ENCODE measurements around the gene PDE6C.
"Not testable (repeated sequence)": the region's sequence is repeated elsewhere in the genome, so short reads cannot be mapped to it uniquely, and the experiment has no call there.

Gene PDE6C

GRCh38 chr10:93680412-93681047 is 68.2 kb downstream of the PDE6C start:
- peaks cover 27% of the 10 kb centered on the region for H3K36me3 ChIP-seq (ENCODE audit: insufficient read depth, low read length)

DNA sequence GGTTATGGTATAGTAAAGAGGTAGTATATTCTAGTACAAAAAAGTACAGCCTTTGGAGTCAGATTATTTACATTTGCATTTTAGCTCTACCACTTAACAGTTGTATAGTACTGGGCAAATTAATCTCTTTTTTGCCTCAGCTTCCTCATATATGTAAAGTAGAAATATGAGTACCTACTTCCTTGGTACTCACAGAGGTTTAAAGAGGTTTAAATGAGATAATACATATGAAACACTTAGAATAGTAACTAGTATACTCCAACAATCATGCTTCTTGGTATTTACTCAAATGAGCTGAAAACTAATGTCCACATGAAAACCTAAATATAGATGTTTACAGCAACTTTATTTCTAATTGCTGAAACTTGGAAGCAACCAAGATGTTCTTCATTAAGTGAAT is 75.4 kb downstream of the PDE6C start:
- no peak overlapping the region for H3K9ac ChIP-seq (ENCODE audit: low read length)
- peaks cover 19% of the 10 kb centered on the region for H3K36me3 ChIP-seq (ENCODE audit: insufficient read depth, low read length)
- H3K27me3 ChIP-seq (ENCODE audit: control insufficient read depth in 1 of 2, insufficient read depth in 2 of 2, low read length in 2 of 2), result no peaks in the 10 kb centered on the region
- H3K27ac ChIP-seq (ENCODE audit: low read depth, low read length), result no peak overlapping the region
- no peak overlapping the region for H3K4me3 ChIP-seq (ENCODE audit: low read depth in 1 of 2, low read length in 2 of 2)
- no peaks in the 10 kb centered on the region for H3K9me3 ChIP-seq (ENCODE audit: low read length)
- no peaks in the 10 kb centered on the region for H3K4me1 ChIP-seq (ENCODE audit: insufficient read depth, low read length)

More at GRCh38 chr10:93680412-93681047, 68.2 kb downstream of the PDE6C start:
- Histone ChIP-seq H3K9ac (ENCODE audit: low read length) (no peak overlapping the region), H3K4me3 (ENCODE audit: low read depth in 1 of 2, low read length in 2 of 2) (no peak overlapping the region), H3K27me3 (ENCODE audit: control insufficient read depth in 1 of 2, insufficient read depth in 2 of 2, low read length in 2 of 2) (no peaks in the 10 kb centered on the region), H3K9me3 (ENCODE audit: low read length) (no peaks in the 10 kb centered on the region), H3K4me1 (ENCODE audit: insufficient read depth, low read length) (no peaks in the 10 kb centered on the region), H3K27ac (ENCODE audit: low read depth, low read length) (no peak overlapping the region)

- Histone ChIP-seq H3K27ac (ENCODE audit: low read depth, low read length) (no peak overlapping the region), H3K4me3 (ENCODE audit: low read depth in 1 of 2, low read length in 2 of 2) (no peak overlapping the region), H3K36me3 (ENCODE audit: insufficient read depth, low read length) (peaks cover 28% of the 10 kb centered on the region), H3K27me3 (ENCODE audit: control insufficient read depth in 1 of 2, insufficient read depth in 2 of 2, low read length in 2 of 2) (no peaks in the 10 kb centered on the region), H3K9ac (ENCODE audit: low read length) (no peak overlapping the region), H3K9me3 (ENCODE audit: low read length) (no peaks in the 10 kb centered on the region), H3K4me1 (ENCODE audit: insufficient read depth, low read length) (no peaks in the 10 kb centered on the region)
These were observed 83.4 kb downstream of the PDE6C start for GRCh38 chr10:93695740-93696139.

DNA sequence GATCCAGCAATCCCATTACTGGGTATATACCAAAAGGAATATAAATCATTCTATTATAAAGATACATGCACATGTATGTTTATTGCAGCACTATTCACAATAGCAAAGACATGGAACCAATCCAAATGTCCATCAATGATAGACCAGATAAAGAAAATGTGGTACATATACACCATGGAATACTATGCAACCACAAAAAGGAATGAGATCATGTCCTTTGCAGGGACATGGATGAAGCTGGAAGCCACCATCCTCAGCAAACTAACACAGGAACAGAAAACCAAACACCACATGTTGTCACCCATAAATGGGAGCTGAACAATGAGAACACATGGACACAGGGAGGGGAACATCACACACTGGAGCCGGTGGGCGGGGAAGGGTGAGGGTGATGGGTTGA is 84.2 kb downstream of the PDE6C start:
- H3K4me1 ChIP-seq (ENCODE audit: insufficient read depth, low read length); H3K9ac ChIP-seq (ENCODE audit: low read length); H3K4me3 ChIP-seq (ENCODE audit: low read depth in 1 of 2, low read length in 2 of 2); H3K27me3 ChIP-seq (ENCODE audit: control insufficient read depth in 1 of 2, insufficient read depth in 2 of 2, low read length in 2 of 2); H3K9me3 ChIP-seq (ENCODE audit: low read length); H3K27ac ChIP-seq (ENCODE audit: low read depth, low read length): not testable (repeated sequence)
- H3K36me3 ChIP-seq (ENCODE audit: insufficient read depth, low read length), result peaks cover 26% of the 10 kb centered on the region

DNA sequence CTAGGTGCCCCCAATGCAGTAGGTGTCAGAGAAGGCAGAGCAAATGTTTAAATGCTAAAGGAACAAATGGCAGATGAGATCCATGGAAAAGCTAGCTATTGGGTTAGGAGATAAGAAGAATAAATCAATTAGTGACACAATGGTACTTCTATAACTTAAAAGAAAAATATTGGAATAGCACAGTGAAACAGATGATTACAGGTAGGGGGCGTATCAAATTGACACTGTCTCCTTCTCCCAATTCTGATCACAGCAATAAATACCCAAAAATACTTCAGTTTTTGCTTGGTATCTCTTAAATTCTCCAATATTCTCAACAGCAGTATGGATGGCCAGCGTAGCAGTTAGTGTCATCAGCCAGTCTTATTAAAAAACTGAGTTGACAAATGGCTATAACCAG is 84.9 kb downstream of the PDE6C start:
- Histone ChIP-seq H3K9ac (ENCODE audit: low read length) (no peak overlapping the region), H3K27ac (ENCODE audit: low read depth, low read length) (no peak overlapping the region), H3K36me3 (ENCODE audit: insufficient read depth, low read length) (peaks cover 20% of the 10 kb centered on the region), H3K9me3 (ENCODE audit: low read length) (no peaks in the 10 kb centered on the region), H3K4me3 (ENCODE audit: low read depth in 1 of 2, low read length in 2 of 2) (no peak overlapping the region), H3K4me1 (ENCODE audit: insufficient read depth, low read length) (peaks cover 8% of the 10 kb centered on the region), H3K27me3 (ENCODE audit: control insufficient read depth in 1 of 2, insufficient read depth in 2 of 2, low read length in 2 of 2) (no peaks in the 10 kb centered on the region)

DNA sequence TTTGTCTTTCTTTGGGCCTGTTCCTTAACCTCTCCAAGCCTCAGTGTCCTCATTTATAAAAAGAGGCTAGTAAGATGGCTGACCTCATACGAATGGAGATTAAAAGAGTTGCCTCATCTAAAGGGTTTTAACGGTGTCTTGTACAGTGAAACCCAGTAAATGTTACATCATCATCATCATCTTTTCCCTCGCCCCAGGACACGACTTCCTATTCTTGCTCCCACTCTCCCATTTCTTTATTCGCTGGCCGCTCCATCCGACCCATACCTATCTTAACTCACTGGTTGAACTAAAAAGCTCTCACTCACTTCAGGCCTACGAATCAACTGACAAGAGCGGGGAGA is 89.5 kb downstream of the PDE6C start:
- peak overlapping the region; percentile 59 to 93 for H3K4me3 ChIP-seq (ENCODE audit: low read depth in 1 of 2, low read length in 2 of 2)
- peaks cover 6% of the 10 kb centered on the region for H3K36me3 ChIP-seq (ENCODE audit: insufficient read depth, low read length)
- no peaks in the 10 kb centered on the region for H3K9me3 ChIP-seq (ENCODE audit: low read length)
- no peaks in the 10 kb centered on the region for H3K27me3 ChIP-seq (ENCODE audit: control insufficient read depth in 1 of 2, insufficient read depth in 2 of 2, low read length in 2 of 2)
- H3K27ac ChIP-seq (ENCODE audit: low read depth, low read length), result peak overlapping the region; percentile 74
- peak overlapping the region; percentile 93 for H3K9ac ChIP-seq (ENCODE audit: low read length)
- H3K4me1 ChIP-seq (ENCODE audit: insufficient read depth, low read length), result peaks cover 8% of the 10 kb centered on the region

DNA sequence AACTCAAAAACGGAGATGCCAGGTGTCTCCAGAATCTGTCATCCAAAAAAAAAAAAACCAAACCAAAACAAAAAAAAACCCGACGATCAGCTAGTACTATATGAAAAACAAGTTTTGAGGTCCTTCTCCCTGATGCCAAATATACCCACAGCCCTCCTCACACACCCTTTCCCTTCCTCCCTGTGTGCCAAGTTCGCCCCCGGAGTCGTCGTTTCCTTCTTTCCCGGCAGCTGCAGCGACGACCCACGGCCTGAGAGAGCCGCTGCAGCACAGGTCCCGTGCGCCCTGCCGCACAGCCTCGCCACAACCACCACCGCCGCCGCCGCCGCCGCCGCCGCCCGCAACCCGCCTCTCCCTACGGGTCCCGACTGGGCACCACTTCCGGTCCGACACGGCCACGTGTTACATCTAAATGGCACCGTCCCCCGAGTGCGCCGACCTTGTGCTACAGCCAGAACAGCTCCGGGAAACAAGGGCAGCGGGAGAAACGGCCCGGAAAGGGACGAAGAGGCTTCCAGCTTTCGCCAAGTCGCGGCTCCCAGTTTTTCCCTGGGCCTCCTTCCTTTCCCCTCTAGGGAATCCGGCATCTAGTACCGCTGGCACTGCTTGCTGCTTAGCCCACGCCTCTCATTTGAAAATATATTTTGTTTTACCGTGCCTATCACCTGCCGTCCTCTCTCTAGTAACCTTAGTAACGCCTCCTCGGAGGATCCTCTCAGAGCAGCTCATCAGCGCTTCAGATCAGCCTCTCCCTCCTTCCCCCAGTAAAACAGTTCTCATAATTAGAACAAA is 90.1 kb downstream of the PDE6C start, which contains the start of gene FRA10AC1:
TSS of gene FRA10AC1 (minus strand) at position 383 of the 792 bp plus-strand sequence. CDS start 2,486 bp downstream, outside the sequence.
- no peaks in the 10 kb centered on the region for H3K9me3 ChIP-seq (ENCODE audit: low read length)
- H3K9ac ChIP-seq (ENCODE audit: low read length), result peak within 1 kb of the TSS; percentile 93
- peak within 1 kb of the TSS; percentile 87 for H3K27ac ChIP-seq (ENCODE audit: low read depth, low read length)
- peaks cover 2% of the 10 kb centered on the region for H3K36me3 ChIP-seq (ENCODE audit: insufficient read depth, low read length)
- H3K27me3 ChIP-seq (ENCODE audit: control insufficient read depth in 1 of 2, insufficient read depth in 2 of 2, low read length in 2 of 2), result no peaks in the 10 kb centered on the region
- H3K4me3 ChIP-seq (ENCODE audit: low read depth in 1 of 2, low read length in 2 of 2), result peak within 1 kb of the TSS; percentile 59 to 93
- peaks cover 8% of the 10 kb centered on the region for H3K4me1 ChIP-seq (ENCODE audit: insufficient read depth, low read length)

GRCh38 chr10:93703066-93703465 is 90.7 kb downstream of the PDE6C start:
- no peaks in the 10 kb centered on the region for H3K27me3 ChIP-seq (ENCODE audit: control insufficient read depth in 1 of 2, insufficient read depth in 2 of 2, low read length in 2 of 2)
- H3K9me3 ChIP-seq (ENCODE audit: low read length), result no peaks in the 10 kb centered on the region
- peak overlapping the region; percentile 82 for H3K9ac ChIP-seq (ENCODE audit: low read length)
- peak overlapping the region; percentile 87 for H3K27ac ChIP-seq (ENCODE audit: low read depth, low read length)
- H3K36me3 ChIP-seq (ENCODE audit: insufficient read depth, low read length), result no peaks in the 10 kb centered on the region
- H3K4me1 ChIP-seq (ENCODE audit: insufficient read depth, low read length), result peaks cover 8% of the 10 kb centered on the region
- H3K4me3 ChIP-seq (ENCODE audit: low read depth in 1 of 2, low read length in 2 of 2), result peak overlapping the region; percentile 58 to 93

DNA sequence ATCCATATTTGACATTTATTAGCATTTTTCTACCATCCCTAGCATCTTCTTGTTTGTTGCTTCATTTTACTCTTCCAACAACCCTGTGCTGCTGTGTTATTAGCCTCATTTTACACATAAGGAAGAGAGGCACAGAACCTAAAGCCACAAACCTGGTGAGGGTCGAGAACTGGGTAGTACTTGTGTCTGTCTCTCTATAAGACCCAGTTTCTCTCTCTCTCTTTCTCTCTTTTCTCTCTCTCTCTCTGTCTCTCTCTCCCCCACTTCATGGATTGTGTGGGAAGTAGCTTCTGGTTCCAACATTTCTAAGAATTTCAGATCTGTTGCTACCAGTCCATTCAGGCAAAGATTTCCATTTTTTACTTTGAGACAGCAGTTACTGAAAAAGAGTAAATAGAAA is 91.5 kb downstream of the PDE6C start:
- Histone ChIP-seq H3K9ac (ENCODE audit: low read length) (no peak overlapping the region), H3K27ac (ENCODE audit: low read depth, low read length) (no peak overlapping the region), H3K4me1 (ENCODE audit: insufficient read depth, low read length) (peaks cover 8% of the 10 kb centered on the region), H3K4me3 (ENCODE audit: low read depth in 1 of 2, low read length in 2 of 2) (no peak overlapping the region), H3K9me3 (ENCODE audit: low read length) (no peaks in the 10 kb centered on the region), H3K27me3 (ENCODE audit: control insufficient read depth in 1 of 2, insufficient read depth in 2 of 2, low read length in 2 of 2) (no peaks in the 10 kb centered on the region), H3K36me3 (ENCODE audit: insufficient read depth, low read length) (no peaks in the 10 kb centered on the region)

DNA sequence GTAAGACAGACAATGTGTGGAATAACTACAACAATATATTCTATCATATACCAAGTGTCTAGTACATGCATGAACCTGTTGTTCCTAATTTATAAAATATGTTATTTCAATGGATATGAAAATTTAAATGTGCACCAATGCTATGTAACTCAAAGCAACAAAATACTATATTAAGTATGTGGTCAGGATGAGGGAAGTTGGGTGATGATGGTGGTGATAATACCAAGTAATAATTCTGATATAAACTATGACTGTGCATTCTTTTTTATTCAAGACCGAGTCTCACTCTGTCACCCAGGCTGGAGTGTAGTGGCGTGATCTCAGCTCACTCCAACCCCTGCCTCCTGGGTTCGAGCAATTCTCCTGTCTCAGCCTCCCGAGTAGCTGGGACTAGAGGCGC is 92.1 kb downstream of the PDE6C start:
- Histone ChIP-seq H3K9me3 (ENCODE audit: low read length) (no peaks in the 10 kb centered on the region), H3K4me1 (ENCODE audit: insufficient read depth, low read length) (peaks cover 8% of the 10 kb centered on the region), H3K9ac (ENCODE audit: low read length) (no peak overlapping the region), H3K4me3 (ENCODE audit: low read depth in 1 of 2, low read length in 2 of 2) (no peak overlapping the region), H3K27me3 (ENCODE audit: control insufficient read depth in 1 of 2, insufficient read depth in 2 of 2, low read length in 2 of 2) (no peaks in the 10 kb centered on the region), H3K36me3 (ENCODE audit: insufficient read depth, low read length) (no peaks in the 10 kb centered on the region), H3K27ac (ENCODE audit: low read depth, low read length) (no peak overlapping the region)

- Histone ChIP-seq H3K36me3 (ENCODE audit: insufficient read depth, low read length) (no peaks in the 10 kb centered on the region), H3K4me1 (ENCODE audit: insufficient read depth, low read length) (no peaks in the 10 kb centered on the region), H3K9ac (ENCODE audit: low read length) (no peak overlapping the region), H3K27ac (ENCODE audit: low read depth, low read length) (no peak overlapping the region), H3K27me3 (ENCODE audit: control insufficient read depth in 1 of 2, insufficient read depth in 2 of 2, low read length in 2 of 2) (no peaks in the 10 kb centered on the region), H3K9me3 (ENCODE audit: low read length) (no peaks in the 10 kb centered on the region), H3K4me3 (ENCODE audit: low read depth in 1 of 2, low read length in 2 of 2) (no peak overlapping the region)
These were observed 95.3 kb downstream of the PDE6C start for GRCh38 chr10:93707623-93708022.

Measured in muscle layer of colon (tissue), 2 donors.